Caco-2 (cell line): Measurements from ENCODE around the gene PALD1. TPM values are rescaled to one million over a fixed set of nuclear protein-coding genes. Genes with fewer than 3 reads are reported as not detected.

Source experiments
- BruUV-seq: library from RNA; stranded (reverse); fragments of 400-500 nt; replicated peaks from 2 replicates; lab custom pipeline; 2021; lab: Mats Ljungman, UMichigan
- CTCF ChIA-PET: fragments of 300-600 bp; sonication (Branson Sonifier 250); formaldehyde crosslinking; loops from one replicate; lab custom pipeline; 2022; ENCODE audit warnings: antibody characterized with exemption; lab: Charles Lee
- POLR2A ChIA-PET: fragments of 300-600 bp; sonication (Branson Sonifier 250); formaldehyde crosslinking; loops from one replicate; lab custom pipeline; 2022; ENCODE audit warnings: antibody characterized with exemption; lab: Charles Lee
- DNase-seq, 2 experiments: peaks; one replicate each; pipeline versions ENCODE4 v3.0.0 to v3.0.0-alpha.2; 2020 to 2022
- H3K27me3 ChIP-seq: replicated peaks from 2 replicates; pipeline ENCODE4 v1.6.0; 2011; ENCODE audit warnings: low read length; ENCODE audit not compliant: control insufficient read depth, insufficient read depth
- H3K36me3 ChIP-seq: 2 replicates; pipeline ENCODE4 v1.5.1; 2011; ENCODE audit warnings: low read length; ENCODE audit not compliant: control insufficient read depth, insufficient read depth
- H3K4me1 ChIP-seq: fragments of 250-450 bp; sonication (Bioruptor Pico); 2 replicates; pipeline ENCODE4 v1.5.1; 2020; ENCODE audit warnings: mild to moderate bottlenecking
- H3K4me3 ChIP-seq: 2 replicates; pipeline ENCODE4 v1.5.1; 2011; ENCODE audit warnings: low read depth, mild to moderate bottlenecking, control low read depth, low read length
- H3K9me3 ChIP-seq: fragments of 250-450 bp; sonication (Bioruptor Pico); 2 replicates; pipeline ENCODE4 v1.5.1; 2020; ENCODE audit warnings: mild to moderate bottlenecking, moderate library complexity
- H3K27ac Mint-ChIP-seq: one replicate; pipeline ENCODE4 v1.8.0; 2022; ENCODE audit warnings: mixed read lengths; ENCODE audit not compliant: unreplicated experiment
- H3K27me3 Mint-ChIP-seq: one replicate; pipeline ENCODE4 v1.8.0; 2022; ENCODE audit warnings: mixed read lengths; ENCODE audit not compliant: insufficient read depth, unreplicated experiment
- H3K36me3 Mint-ChIP-seq: one replicate; pipeline ENCODE4 v1.8.0; 2022; ENCODE audit warnings: mild to moderate bottlenecking, mixed read lengths; ENCODE audit not compliant: insufficient read depth, unreplicated experiment
- H3K4me1 Mint-ChIP-seq: one replicate; pipeline ENCODE4 v1.8.0; 2022; ENCODE audit warnings: low read depth, mixed read lengths; ENCODE audit not compliant: unreplicated experiment
- H3K4me3 Mint-ChIP-seq: one replicate; pipeline ENCODE4 v1.8.0; 2022; ENCODE audit warnings: mild to moderate bottlenecking, moderate library complexity, mixed read lengths; ENCODE audit not compliant: unreplicated experiment
- H3K9me3 Mint-ChIP-seq: one replicate; pipeline ENCODE4 v1.8.0; 2022; ENCODE audit warnings: mixed read lengths; ENCODE audit not compliant: unreplicated experiment
- intact Hi-C: fragments of 100-400 bp; cut with micrococcal nuclease; formaldehyde crosslinking; loops from one replicate; pipeline ENCODE4 v1.10.0; 2022; ENCODE audit not compliant: unreplicated experiment
- total RNA-seq: library from RNA; stranded (reverse); gene quantifications from 2 replicates; pipeline ENCODE4 v1.2.3, GENCODE V29; 2022
- TF ChIP-seq, protein P1 (sequence below), 2 experiments: fragments of 200-600 bp in 1 of 2; IDR thresholded peaks; 1 replicate in 1 of 2; 2 replicates in 1 of 2; pipeline versions ENCODE4 v1.5.1 to v1.8.0; 2011 to 2022; ENCODE audit warnings: antibody characterized with exemption in 1 of 2, control low read depth in 1 of 2, inconsistent platforms in 1 of 2, low read depth in 1 of 2, low read length in 1 of 2, mild to moderate bottlenecking in 1 of 2, moderate library complexity in 1 of 2; ENCODE audit not compliant: insufficient read depth in 1 of 2, severe bottlenecking in 1 of 2, unreplicated experiment in 1 of 2

PALD1 gene
- total RNA-seq, 1 experiment from 2014 or later: 10.3 TPM

- Mint-ChIP-seq H3K4me3 (no peak overlapping the region), H3K9me3 (no peaks in the 10 kb centered on the region), H3K27ac (no peak overlapping the region), H3K27me3 (no peaks in the 10 kb centered on the region), H3K4me1 (no peaks in the 10 kb centered on the region), H3K36me3 (no peaks in the 10 kb centered on the region)
- Histone ChIP-seq H3K4me3 (no peak overlapping the region), H3K36me3 (no peaks in the 10 kb centered on the region), H3K4me1 (no peaks in the 10 kb centered on the region), H3K27me3 (no peaks in the 10 kb centered on the region), H3K9me3 (no peaks in the 10 kb centered on the region)
- DNase-seq: no peak
- intact Hi-C loops: loop anchor here (1.0 to 10.0 kb wide), 3 partner anchors 80 to 316 kb away; no protein-coding TSS in a partner anchor
- TF ChIP-seq, protein P1, sequence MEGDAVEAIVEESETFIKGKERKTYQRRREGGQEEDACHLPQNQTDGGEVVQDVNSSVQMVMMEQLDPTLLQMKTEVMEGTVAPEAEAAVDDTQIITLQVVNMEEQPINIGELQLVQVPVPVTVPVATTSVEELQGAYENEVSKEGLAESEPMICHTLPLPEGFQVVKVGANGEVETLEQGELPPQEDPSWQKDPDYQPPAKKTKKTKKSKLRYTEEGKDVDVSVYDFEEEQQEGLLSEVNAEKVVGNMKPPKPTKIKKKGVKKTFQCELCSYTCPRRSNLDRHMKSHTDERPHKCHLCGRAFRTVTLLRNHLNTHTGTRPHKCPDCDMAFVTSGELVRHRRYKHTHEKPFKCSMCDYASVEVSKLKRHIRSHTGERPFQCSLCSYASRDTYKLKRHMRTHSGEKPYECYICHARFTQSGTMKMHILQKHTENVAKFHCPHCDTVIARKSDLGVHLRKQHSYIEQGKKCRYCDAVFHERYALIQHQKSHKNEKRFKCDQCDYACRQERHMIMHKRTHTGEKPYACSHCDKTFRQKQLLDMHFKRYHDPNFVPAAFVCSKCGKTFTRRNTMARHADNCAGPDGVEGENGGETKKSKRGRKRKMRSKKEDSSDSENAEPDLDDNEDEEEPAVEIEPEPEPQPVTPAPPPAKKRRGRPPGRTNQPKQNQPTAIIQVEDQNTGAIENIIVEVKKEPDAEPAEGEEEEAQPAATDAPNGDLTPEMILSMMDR (IDR thresholded peaks at IDR 0.05; ENCODE audit: insufficient read depth in 1 of 2, low read depth in 1 of 2, low read length in 1 of 2, severe bottlenecking in 1 of 2, unreplicated experiment in 1 of 2): no peak
- ChIA-PET CTCF (interaction anchor here (0.5 to 3.0 kb wide), 4 partner anchors 63 to 110 kb away, joined by 3 to 18 read pairs (median 10); no protein-coding TSS in a partner anchor), POLR2A (no interaction called here)
- no TSS peak for BruUV-seq
These were observed 62.3 kb downstream of the PALD1 start for GRCh38 chr10:70540789-70541360.

GRCh38 chr10:70541736-70542564, 63.4 kb downstream of the PALD1 start:
- CTCF ChIA-PET: interaction anchor here (1.0 to 3.0 kb wide), 4 partner anchors 81 to 111 kb away, joined by 3 to 18 read pairs (median 12); no protein-coding TSS in a partner anchor
- Mint-ChIP-seq H3K36me3 (no peaks in the 10 kb centered on the region), H3K27ac (no peak overlapping the region)

GRCh38 chr10:70542565-70542938, 64.0 kb downstream of the PALD1 start:
- BruUV-seq: no TSS peak
- DNase-seq: no peak
- Mint-ChIP-seq H3K36me3 (no peaks in the 10 kb centered on the region), H3K27ac (no peak overlapping the region), H3K27me3 (no peaks in the 10 kb centered on the region), H3K4me3 (no peak overlapping the region), H3K4me1 (no peaks in the 10 kb centered on the region), H3K9me3 (no peaks in the 10 kb centered on the region)
- ChIA-PET CTCF (interaction anchor here (1.0 to 3.0 kb wide), 3 partner anchors 81 to 112 kb away, joined by 3 to 16 read pairs (median 7); no protein-coding TSS in a partner anchor), POLR2A (no interaction called here)
- TF ChIP-seq, protein P1 (IDR thresholded peaks at IDR 0.05; ENCODE audit: insufficient read depth in 1 of 2, low read depth in 1 of 2, low read length in 1 of 2, severe bottlenecking in 1 of 2, unreplicated experiment in 1 of 2): peak in 1 of 2 experiments; percentile 27
- no peaks in the 10 kb centered on the region for H3K4me1 ChIP-seq
- no peaks in the 10 kb centered on the region for H3K36me3 ChIP-seq
- intact Hi-C loops: loop anchor here (1.0 to 10.0 kb wide), 2 partner anchors 112 to 318 kb away; no protein-coding TSS in a partner anchor
- H3K4me3 ChIP-seq: no peak overlapping the region
- H3K9me3 ChIP-seq: no peaks in the 10 kb centered on the region
- no peaks in the 10 kb centered on the region for H3K27me3 ChIP-seq

More at GRCh38 chr10:70541736-70542564, 63.4 kb downstream of the PALD1 start:
- H3K4me1 Mint-ChIP-seq: no peaks in the 10 kb centered on the region
- no peaks in the 10 kb centered on the region for H3K36me3 ChIP-seq
- no TSS peak for BruUV-seq
- H3K4me1 ChIP-seq: no peaks in the 10 kb centered on the region
- no peak overlapping the region for H3K4me3 Mint-ChIP-seq
- DNase-seq: no peak
- intact Hi-C loops: loop anchor here (1.0 to 10.0 kb wide), 2 partner anchors 112 to 317 kb away; no protein-coding TSS in a partner anchor
- TF ChIP-seq, protein P1 (IDR thresholded peaks at IDR 0.05; ENCODE audit: insufficient read depth in 1 of 2, low read depth in 1 of 2, low read length in 1 of 2, severe bottlenecking in 1 of 2, unreplicated experiment in 1 of 2): no peak
- no peaks in the 10 kb centered on the region for H3K27me3 Mint-ChIP-seq
- POLR2A ChIA-PET: no interaction called here
- H3K9me3 ChIP-seq: no peaks in the 10 kb centered on the region
- H3K27me3 ChIP-seq: no peaks in the 10 kb centered on the region
- H3K9me3 Mint-ChIP-seq: no peaks in the 10 kb centered on the region
- no peak overlapping the region for H3K4me3 ChIP-seq
